ENCODE results near the gene C1orf167. TPM values are rescaled to one million over a fixed set of nuclear protein-coding genes. Genes with fewer than 3 reads are reported as not detected.

The C1orf167 gene
- total and polyA plus RNA-seq, 2 donors (not counting 1 experiment from before 2014, with no cell fraction given): not detected

GRCh38 chr1:11805422-11806306 is 43.7 kb downstream of the C1orf167 start, which contains the start of the genes CLCN6 and MTHFR:
Gene CLCN6, plus strand, starts transcription at chr1:11806191. Its CDS starts 72 bp downstream, at chr1:11806263.
Gene MTHFR, minus strand, starts transcription at chr1:11805964. Its CDS starts 2,848 bp downstream, at chr1:11803116.
- Mint-ChIP-seq H3K27me3 (no peaks in the 10 kb centered on the region), H3K4me3 (peak within 1 kb of the TSS; percentile 99), H3K4me1 (peaks cover 73% of the 10 kb centered on the region), H3K27ac (peak within 1 kb of the TSS; percentile 99), H3K9me3 (ENCODE audit: insufficient read depth) (no peaks in the 10 kb centered on the region)
- peaks cover 0 to 44% of the 10 kb centered on the region in 2 experiments for H3K36me3 ChIP-seq (replicated peaks in 1 of 2; ENCODE audit: control extremely low read depth in 1 of 2, control insufficient read depth in 1 of 2, extremely low read depth in 1 of 2, insufficient read depth in 2 of 2, low read length in 1 of 2)
- peak; percentile 81 for ATAC-seq (ENCODE audit: low read depth)
- intact Hi-C loops (cut with micrococcal nuclease): loop anchor here (1.0 to 10.0 kb wide), 8 partner anchors 10 to 1331 kb away; partner anchors contain the start of genes AGTRAP, DFFA, FBXO2 and FBXO44
- peak within 1 kb of the TSS; percentile 96 for H3K4me2 ChIP-seq (replicated peaks; ENCODE audit: low read depth, low read length, poor library complexity, severe bottlenecking)
- H4K20me1 ChIP-seq (ENCODE audit: control insufficient read depth, insufficient read depth, low read length, poor library complexity, severe bottlenecking): peaks cover 25% of the 10 kb centered on the region
- H3K27me3 ChIP-seq (replicated peaks in 1 of 4; ENCODE audit: control extremely low read depth in 1 of 4, control insufficient read depth in 3 of 4, insufficient read depth in 4 of 4, low read length in 3 of 4): no peaks in the 10 kb centered on the region
- H3K4me1 ChIP-seq (ENCODE audit: control insufficient read depth in 2 of 2, insufficient read depth in 2 of 2, low read length in 2 of 2): peaks cover 63 to 66% of the 10 kb centered on the region in 2 donors
- peak within 1 kb of the TSS; percentile 94 for H3K9ac ChIP-seq (ENCODE audit: low read length)
- peaks cover 95% of the 10 kb centered on the region for H3K79me2 ChIP-seq (ENCODE audit: control insufficient read depth, insufficient read depth, low read length)
- WGBS (ENCODE audit: insufficient coverage): 1% methylated on average over 68 of the region's 72 CpGs
- TF ChIP-seq CTCF (IDR thresholded peaks at IDR 0.05) (no peak), EZH2 (IDR thresholded peaks at IDR 0.05; ENCODE audit: borderline replicate concordance, insufficient read depth, low read depth, low read length, poor library complexity, severe bottlenecking) (no peak)
- H3K27ac ChIP-seq (ENCODE audit: low read length in 2 of 2): peak within 1 kb of the TSS; percentile 95 to 99
- ChIA-PET POLR2A (interaction anchor here (1.0 to 2.4 kb wide), 6 partner anchors 9 to 794 kb away, joined by 3 to 54 read pairs (median 4); partner anchors contain the start of genes AGTRAP, MIIP and TARDBP), CTCF (interaction anchor here (0.5 to 3.6 kb wide), 5 partner anchors 9 to 117 kb away, joined by 3 to 26 read pairs (median 8); no protein-coding TSS in a partner anchor)
- H3K9me3 ChIP-seq (ENCODE audit: control extremely low read depth in 1 of 3, control insufficient read depth in 2 of 3, insufficient read depth in 1 of 3, low read length in 2 of 3): no peaks in the 10 kb centered on the region
- DNase-seq: peak; percentile 99
- H3K4me3 ChIP-seq (ENCODE audit: control extremely low read depth in 1 of 5, extremely low read depth in 1 of 5, insufficient read depth in 1 of 5, low read depth in 2 of 5, low read length in 4 of 5): peak within 1 kb of the TSS; percentile 80 to 95 (median 80)
- H2AFZ ChIP-seq (ENCODE audit: insufficient read depth, low read depth, low read length, poor library complexity, severe bottlenecking): peak within 1 kb of the TSS; percentile 71
